DND-41 (cell line): ENCODE results near the gene MT1M.
A peak's percentile ranks its signal among the peaks of the same experiment; 100 is the strongest.

Experiments used
- ATAC-seq: fragments of 200-7000 bp; cut with Tn5 transposase; 3 replicates; pipeline ENCODE4 v1.9.1; 2021; ENCODE audit warnings: low read depth; ENCODE audit not compliant: insufficient read depth
- DNase-seq: peaks from one replicate; pipeline ENCODE4 v3.0.0-alpha.2; 2020
- H2AFZ ChIP-seq: 2 replicates; pipeline ENCODE4 v1.6.0; 2012; ENCODE audit warnings: low read depth, low read length
- H3K27ac ChIP-seq: 2 replicates; pipeline ENCODE4 v1.5.1; 2012; ENCODE audit warnings: low read length, inconsistent platforms
- H3K27me3 ChIP-seq: fragments of 200-600 bp; sonication (generic); 2 replicates; pipeline ENCODE4 v1.6.0; 2012; ENCODE audit warnings: low read length, mild to moderate bottlenecking, inconsistent platforms; ENCODE audit not compliant: insufficient read depth, poor library complexity
- H3K36me3 ChIP-seq: 2 replicates; pipeline ENCODE4 v1.5.1; 2012; ENCODE audit warnings: low read length, inconsistent platforms; ENCODE audit not compliant: insufficient read depth
- H3K4me1 ChIP-seq: 2 replicates; pipeline ENCODE4 v1.5.1; 2012; ENCODE audit warnings: mild to moderate bottlenecking, low read length; ENCODE audit not compliant: insufficient read depth
- H3K4me2 ChIP-seq: 2 replicates; pipeline ENCODE4 v1.6.0; 2012; ENCODE audit warnings: mild to moderate bottlenecking, moderate library complexity, low read length, inconsistent platforms; ENCODE audit not compliant: insufficient read depth
- H3K4me3 ChIP-seq, 2 experiments: fragments of 200-600 bp in 1 of 2; shearing (Covaris generic) in 1 of 2; 2 replicates each; pipeline ENCODE4 v1.5.1; 2012 to 2016; ENCODE audit warnings: inconsistent platforms in 2 of 2, low read length in 2 of 2, mild to moderate bottlenecking in 2 of 2, low read depth in 1 of 2, moderate library complexity in 1 of 2
- H3K79me2 ChIP-seq: 2 replicates; pipeline ENCODE4 v1.6.0; 2012; ENCODE audit warnings: low read length, inconsistent platforms; ENCODE audit not compliant: insufficient read depth
- H3K9ac ChIP-seq: 2 replicates; pipeline ENCODE4 v1.6.0; 2012; ENCODE audit warnings: low read depth, mild to moderate bottlenecking, inconsistent platforms, low read length, moderate library complexity
- H3K9me3 ChIP-seq: 2 replicates; pipeline ENCODE4 v1.5.1; 2012; ENCODE audit warnings: low read length, moderate library complexity, mild to moderate bottlenecking, inconsistent platforms; ENCODE audit not compliant: insufficient read depth, severe bottlenecking
- H4K20me1 ChIP-seq: 2 replicates; pipeline ENCODE4 v1.6.0; 2012; ENCODE audit warnings: low read length; ENCODE audit not compliant: insufficient read depth
- EZH2 ChIP-seq: IDR thresholded peaks from 3 replicates; pipeline ENCODE4 v1.6.1; 2012; ENCODE audit warnings: borderline replicate concordance, low read depth, mild to moderate bottlenecking, moderate library complexity, low read length, inconsistent platforms; ENCODE audit not compliant: severe bottlenecking
- TF ChIP-seq, protein P1 (sequence below): IDR thresholded peaks from 2 replicates; pipeline ENCODE4 v1.5.1; 2012; ENCODE audit warnings: borderline replicate concordance, low read length, moderate library complexity, mild to moderate bottlenecking; ENCODE audit not compliant: poor library complexity, severe bottlenecking; ENCODE audit errors: extremely low read depth

The MT1M gene

DNA sequence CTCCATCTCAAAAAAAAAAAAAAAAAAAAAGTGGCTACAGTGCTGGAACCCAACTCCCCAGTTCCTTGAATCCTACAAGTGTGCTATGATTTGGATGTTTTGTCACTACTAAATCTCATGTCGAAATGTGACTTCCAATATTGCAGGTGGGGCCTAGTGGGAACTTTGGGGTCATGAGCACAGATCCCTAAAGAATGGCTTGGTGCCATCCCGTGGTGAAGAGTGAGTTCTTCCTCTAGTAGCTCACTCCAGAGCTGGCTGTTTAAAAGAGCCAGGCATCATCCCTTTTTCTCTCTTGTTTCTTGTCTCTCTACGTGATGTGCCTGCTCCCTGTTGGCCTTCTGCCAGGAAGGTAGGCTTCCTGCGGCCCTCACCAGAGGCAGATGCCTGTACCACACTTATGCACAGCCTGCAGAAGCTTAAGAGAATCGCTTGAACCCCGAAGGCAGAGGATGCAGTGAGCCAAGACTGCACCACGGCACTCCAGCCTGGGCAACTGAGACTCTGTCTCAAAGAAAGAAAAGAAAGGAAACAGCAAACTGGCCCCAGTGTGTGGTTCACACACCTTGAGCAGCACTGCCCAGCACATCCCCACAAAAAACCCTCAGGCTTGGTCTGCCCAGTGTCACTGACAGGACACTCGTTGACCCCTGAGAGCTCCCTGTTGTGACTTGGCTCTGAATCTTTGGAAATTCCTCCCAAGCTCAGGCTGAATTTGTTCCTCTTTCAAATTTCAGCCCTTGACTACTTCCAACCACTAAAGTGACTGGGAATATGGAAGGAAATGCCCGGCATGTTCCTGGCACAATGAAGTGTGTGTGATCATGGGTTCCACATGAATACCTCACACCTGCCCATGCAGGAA lies 3.7 kb upstream of the MT1M start:
- no peak overlapping the region for H3K4me3 ChIP-seq
- H3K9ac ChIP-seq: no peak overlapping the region
- no peak for TF ChIP-seq EZH2
- TF ChIP-seq, protein P1, sequence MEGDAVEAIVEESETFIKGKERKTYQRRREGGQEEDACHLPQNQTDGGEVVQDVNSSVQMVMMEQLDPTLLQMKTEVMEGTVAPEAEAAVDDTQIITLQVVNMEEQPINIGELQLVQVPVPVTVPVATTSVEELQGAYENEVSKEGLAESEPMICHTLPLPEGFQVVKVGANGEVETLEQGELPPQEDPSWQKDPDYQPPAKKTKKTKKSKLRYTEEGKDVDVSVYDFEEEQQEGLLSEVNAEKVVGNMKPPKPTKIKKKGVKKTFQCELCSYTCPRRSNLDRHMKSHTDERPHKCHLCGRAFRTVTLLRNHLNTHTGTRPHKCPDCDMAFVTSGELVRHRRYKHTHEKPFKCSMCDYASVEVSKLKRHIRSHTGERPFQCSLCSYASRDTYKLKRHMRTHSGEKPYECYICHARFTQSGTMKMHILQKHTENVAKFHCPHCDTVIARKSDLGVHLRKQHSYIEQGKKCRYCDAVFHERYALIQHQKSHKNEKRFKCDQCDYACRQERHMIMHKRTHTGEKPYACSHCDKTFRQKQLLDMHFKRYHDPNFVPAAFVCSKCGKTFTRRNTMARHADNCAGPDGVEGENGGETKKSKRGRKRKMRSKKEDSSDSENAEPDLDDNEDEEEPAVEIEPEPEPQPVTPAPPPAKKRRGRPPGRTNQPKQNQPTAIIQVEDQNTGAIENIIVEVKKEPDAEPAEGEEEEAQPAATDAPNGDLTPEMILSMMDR: no peak
- no peak overlapping the region for H3K4me2 ChIP-seq
- H3K27me3 ChIP-seq: peaks cover 29% of the 10 kb centered on the region
- no peaks in the 10 kb centered on the region for H3K4me1 ChIP-seq
- no peaks in the 10 kb centered on the region for H3K79me2 ChIP-seq
- H2AFZ ChIP-seq: no peak overlapping the region
- no peak for ATAC-seq
- H3K9me3 ChIP-seq: no peaks in the 10 kb centered on the region
- H3K36me3 ChIP-seq: no peaks in the 10 kb centered on the region
- DNase-seq: no peak
- H4K20me1 ChIP-seq: no peaks in the 10 kb centered on the region
- H3K27ac ChIP-seq: no peak overlapping the region

DNA sequence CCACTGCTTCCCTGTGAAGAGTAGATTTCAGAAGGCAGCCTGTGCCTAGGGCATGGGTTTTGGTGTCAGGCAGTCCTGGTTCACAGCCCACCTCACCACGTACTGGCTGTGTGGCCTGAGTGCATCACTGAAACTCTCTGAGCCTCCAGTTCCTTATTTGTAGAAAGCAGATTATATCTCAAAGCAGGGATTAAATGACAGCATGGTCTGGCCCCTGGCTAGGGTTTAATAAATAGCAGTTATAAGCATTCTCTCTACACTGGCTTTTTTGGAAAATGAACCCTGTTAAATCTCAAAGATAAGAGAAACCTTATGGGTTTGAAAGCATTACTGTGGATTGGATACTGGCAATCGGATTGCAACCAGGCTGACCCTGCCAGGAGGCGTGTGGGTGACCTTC lies 2.9 kb upstream of the MT1M start:
- Histone ChIP-seq H3K4me3 (no peak overlapping the region), H3K27ac (no peak overlapping the region), H4K20me1 (no peaks in the 10 kb centered on the region), H2AFZ (no peak overlapping the region), H3K4me1 (no peaks in the 10 kb centered on the region), H3K79me2 (no peaks in the 10 kb centered on the region), H3K27me3 (peaks cover 29% of the 10 kb centered on the region), H3K4me2 (no peak overlapping the region), H3K36me3 (no peaks in the 10 kb centered on the region), H3K9me3 (no peaks in the 10 kb centered on the region), H3K9ac (no peak overlapping the region)
- DNase-seq (no peak), ATAC-seq (no peak)
- no peak for TF ChIP-seq EZH2
- TF ChIP-seq, protein P1: no peak

DNA sequence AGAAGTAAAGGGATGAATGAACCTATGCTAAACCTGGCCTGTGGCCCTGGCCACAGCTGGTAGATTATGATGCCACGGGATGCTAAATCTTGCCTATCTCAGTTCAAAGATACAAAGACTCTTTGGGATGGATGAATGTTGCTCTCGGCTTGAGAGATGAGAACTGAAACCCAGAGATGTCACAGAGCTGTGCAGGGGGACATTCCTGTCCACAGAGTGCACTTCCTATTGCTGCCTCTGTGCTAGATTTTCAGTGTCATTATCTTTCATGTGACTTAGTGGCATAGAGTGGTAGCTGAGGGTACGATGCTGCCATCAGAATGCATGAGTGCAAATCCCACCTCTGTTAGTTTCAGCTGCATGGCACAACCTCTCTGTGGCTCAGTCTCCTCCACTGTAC lies 2.3 kb upstream of the MT1M start:
- H3K4me3 ChIP-seq: no peak overlapping the region
- H3K27ac ChIP-seq: no peak overlapping the region
- peaks cover 26% of the 10 kb centered on the region for H3K27me3 ChIP-seq
- H4K20me1 ChIP-seq: no peaks in the 10 kb centered on the region
- DNase-seq (no peak), ATAC-seq (peak; percentile 35; the same call in 2 of the 3 replicates)
- no peak overlapping the region for H3K9ac ChIP-seq
- H3K79me2 ChIP-seq: no peaks in the 10 kb centered on the region
- TF ChIP-seq, protein P1: no peak
- no peak for TF ChIP-seq EZH2
- H3K4me1 ChIP-seq: no peaks in the 10 kb centered on the region
- H3K36me3 ChIP-seq: no peaks in the 10 kb centered on the region
- no peak overlapping the region for H2AFZ ChIP-seq
- H3K9me3 ChIP-seq: no peaks in the 10 kb centered on the region
- H3K4me2 ChIP-seq: no peak overlapping the region

DNA sequence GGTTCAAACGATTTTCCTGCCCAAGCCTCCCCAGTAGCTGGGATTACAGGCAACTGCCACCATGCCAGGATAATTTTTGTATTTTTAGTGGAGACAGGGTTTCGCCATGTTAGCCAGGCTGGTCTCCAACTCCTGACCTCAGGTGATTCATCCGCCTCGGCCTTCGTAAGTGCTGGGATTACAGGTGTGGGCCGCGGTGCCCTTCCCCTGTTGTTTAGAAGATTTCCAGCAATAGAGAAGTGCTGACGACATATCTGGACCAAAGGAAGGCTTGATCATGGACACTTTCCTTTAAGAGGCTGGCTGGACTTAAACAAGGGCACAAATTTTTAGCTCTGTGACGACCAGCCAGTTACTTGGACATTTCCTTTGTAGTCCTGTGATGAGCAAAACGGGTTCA lies 1.3 kb upstream of the MT1M start:
- H3K27ac ChIP-seq: no peak overlapping the region
- no peak for ATAC-seq
- no peaks in the 10 kb centered on the region for H3K9me3 ChIP-seq
- no peak for DNase-seq
- H2AFZ ChIP-seq: no peak overlapping the region
- TF ChIP-seq, protein P1: no peak
- no peak for TF ChIP-seq EZH2
- H3K9ac ChIP-seq: no peak overlapping the region
- H4K20me1 ChIP-seq: no peaks in the 10 kb centered on the region
- no peaks in the 10 kb centered on the region for H3K4me1 ChIP-seq
- peaks cover 25% of the 10 kb centered on the region for H3K27me3 ChIP-seq
- no peaks in the 10 kb centered on the region for H3K79me2 ChIP-seq
- H3K4me3 ChIP-seq: no peak overlapping the region
- H3K4me2 ChIP-seq: no peak overlapping the region
- H3K36me3 ChIP-seq: no peaks in the 10 kb centered on the region
